CD4-positive, alpha-beta T cell treated with Interleukin-15 for 1 hour (primary cell): ENCODE data around the gene RSBN1L.
"Not testable (repeated sequence)": the region's sequence is repeated elsewhere in the genome, so short reads cannot be mapped to it uniquely, and the experiment has no call there.

Source experiments
- DNase-seq: peaks from one replicate; pipeline ENCODE4 v3.0.0-alpha.2; 2020

Gene RSBN1L

DNA sequence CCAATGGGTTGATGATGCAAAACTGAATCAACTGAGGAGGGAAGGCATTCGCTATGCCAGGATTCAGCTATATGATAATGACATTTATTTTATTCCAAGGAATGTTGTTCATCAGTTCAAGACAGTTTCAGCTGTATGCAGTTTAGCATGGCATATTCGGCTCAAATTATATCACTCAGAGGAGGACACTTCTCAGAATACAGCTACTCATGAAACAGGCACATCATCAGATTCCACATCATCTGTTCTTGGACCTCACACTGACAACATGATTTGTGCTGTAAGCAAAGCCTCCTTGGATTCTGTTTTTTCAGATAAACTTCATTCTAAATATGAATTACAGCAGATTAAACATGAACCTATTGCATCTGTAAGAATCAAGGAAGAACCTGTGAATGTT, 82.3 kb downstream of the RSBN1L start:
- DNase-seq, result no peak

DNA sequence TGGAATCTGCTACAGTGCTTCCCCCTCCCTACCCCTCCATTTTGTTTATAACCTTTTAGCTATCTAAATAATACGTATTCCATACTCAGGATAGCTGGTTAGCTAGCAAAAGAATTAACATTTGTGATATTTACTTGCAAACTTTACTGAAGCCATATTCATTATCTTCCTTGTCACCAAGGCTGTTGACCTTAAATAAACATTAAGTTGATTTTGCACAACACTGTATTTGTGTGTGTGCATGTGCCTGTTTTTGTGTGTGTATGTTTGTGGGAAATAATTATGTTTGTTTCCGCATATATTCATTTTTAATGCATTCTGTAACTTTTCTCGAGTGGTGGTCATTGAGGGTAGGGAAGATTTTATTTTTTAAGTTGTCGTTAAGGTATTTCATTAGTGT, 86.1 kb downstream of the RSBN1L start:
- DNase-seq, result no peak

DNA sequence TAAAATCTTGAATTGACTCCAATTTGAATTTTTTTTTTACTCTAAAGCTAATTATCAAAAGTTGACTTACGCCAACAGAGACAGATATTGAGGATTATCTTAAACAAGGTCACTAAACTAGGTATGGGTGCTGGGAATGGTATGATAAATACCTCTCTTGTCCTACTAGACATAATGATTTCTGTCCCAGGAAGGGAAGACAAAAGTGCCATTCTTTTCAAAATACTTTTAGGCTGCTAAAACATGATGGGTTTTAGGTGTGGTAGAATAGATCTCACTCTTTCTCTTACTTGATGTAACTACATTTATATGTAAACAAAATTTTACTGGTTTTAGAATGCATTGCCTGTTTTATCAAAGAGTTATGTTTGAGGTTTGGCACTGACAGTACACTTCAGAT, 86.9 kb downstream of the RSBN1L start:
- DNase-seq, result no peak

DNA sequence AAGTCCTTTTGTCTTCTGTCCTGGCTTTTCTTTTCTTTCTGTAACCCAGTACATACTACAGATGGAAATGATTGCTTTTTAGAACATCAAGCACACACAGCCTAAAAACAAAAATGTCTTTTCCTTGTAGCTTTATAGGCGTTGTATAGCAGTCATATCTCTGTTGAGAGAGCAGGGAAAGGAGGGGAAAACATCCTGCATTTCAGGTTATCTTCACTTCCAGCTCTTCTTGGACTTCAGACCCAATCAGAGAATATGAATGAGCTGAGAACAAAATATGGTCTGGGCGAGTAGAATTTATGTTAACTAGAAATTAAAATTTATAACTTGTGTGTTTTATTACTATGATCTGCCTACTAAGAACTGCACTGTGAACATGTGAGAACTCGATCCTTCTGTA, 87.3 kb downstream of the RSBN1L start:
- DNase-seq, result no peak

DNA sequence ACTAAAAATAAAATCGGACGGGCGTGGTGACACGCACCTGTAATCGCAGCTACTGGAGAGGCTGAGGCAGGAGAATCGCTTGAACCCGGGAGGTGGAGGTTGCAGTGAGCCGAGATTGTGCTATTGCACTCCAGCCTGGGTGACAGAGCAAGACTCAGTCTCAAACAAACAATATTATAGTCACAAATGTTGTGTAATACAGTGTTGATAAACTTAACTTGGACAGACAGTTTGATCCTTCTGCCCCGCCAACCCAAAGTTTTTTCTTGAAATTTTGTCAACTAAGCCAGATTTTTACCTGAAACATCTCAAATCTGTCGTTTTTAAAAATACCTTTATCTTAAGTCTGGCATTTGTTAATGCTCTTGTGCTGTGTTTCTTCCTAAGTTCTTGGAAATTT, 88.2 kb downstream of the RSBN1L start:
- not testable (repeated sequence) for DNase-seq

DNA sequence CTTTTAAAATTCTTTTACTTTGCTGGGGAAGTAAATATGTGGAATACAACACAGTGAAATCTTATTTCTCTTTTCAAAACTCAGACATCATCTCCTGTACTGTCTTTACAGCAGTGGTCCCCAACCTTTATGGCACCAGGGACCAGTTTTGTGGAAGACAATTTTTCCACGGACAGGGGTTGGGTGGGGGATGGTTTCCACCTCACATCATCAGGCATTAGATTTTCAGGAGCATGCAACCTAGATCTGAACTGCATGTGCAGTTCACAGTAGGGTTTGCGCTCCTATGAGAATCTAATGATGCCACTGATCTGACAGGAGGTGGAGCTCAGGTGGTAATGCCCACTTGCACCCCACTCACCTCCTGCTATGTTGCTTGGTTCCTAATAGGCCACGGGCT, 89.8 kb downstream of the RSBN1L start:
- no peak for DNase-seq

DNA sequence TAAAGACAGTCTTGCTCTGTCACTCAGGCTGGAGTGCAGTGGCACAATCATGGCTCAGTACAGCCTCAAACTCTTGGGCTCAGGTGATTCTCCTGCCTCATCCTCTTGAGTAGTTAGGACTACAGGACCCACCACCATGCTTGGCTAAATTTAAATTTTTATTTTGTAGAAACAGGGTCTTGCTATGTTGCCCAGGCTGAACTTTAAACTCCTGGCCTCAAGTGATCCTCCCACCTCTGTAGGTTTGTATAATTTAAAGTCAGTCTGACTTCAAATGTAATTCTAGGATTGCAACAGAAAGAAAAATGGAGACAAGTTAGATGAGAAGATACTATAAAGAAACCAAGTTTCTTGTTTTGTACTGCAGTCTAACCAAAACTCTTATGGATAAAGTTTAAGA, 90.5 kb downstream of the RSBN1L start:
- no peak for DNase-seq

DNA sequence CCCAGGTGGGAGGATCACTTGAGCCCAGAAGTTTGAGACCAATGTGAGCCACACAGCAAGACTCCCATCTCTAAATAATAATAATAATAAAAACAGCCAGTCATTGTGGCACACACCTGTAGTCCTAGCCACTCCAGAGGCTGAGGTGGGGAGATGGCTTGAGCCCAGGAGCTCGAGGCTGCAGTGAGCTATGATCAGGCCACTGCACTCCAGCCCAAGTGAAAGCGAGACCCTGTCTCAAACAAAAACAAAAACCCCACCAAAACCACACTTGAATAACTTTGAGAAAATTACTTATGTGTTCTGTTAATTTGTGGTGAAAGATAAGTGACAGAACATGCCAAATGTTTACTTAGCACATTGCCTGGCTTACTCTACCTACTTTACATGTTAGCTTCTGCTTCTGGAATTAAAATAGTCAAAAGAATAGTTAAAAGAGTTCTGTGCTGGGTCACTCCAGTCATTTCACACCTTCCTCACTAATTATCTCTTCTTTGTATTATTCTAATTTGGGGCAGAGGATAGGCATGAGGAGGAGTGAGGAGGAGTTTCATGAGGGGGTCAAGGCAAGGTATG, 92.2 kb downstream of the RSBN1L start:
- no peak for DNase-seq

DNA sequence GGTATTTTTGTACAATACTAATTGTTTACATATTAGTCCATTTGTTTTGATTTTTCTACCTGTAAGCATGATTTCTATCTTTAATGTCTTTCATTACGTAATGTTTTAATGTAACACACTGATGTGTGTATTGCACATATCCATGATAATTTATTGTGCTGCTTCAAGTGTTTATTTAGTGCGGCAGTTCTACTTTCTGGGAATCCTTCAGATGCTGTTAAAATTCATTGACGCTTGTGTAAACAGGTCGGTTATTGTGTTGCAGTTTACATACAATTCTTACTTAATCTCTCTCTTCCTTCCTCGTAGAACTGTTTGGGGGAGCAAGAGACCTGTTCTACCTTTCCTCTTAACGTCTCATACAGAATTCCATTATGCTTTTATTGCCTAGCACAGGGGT, 95.1 kb downstream of the RSBN1L start:
- no peak for DNase-seq

DNA sequence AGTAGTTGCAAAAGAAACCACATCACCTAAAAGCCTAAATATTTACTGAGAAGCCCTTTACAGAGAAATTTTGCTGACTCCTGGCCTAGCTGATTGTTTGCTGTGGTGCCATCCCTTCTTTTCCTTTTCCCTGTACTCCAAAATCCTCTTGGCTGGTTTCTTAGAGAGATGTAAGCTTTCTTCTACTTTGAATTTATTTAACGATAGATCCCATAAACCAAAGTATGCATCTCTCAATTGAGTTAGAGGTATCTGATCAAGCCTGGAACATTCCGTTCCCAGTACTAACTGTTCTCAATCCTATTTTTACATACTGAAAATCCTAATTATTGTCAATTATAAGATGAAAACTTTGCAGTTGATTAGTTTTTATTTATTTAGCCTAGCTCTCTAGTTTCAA, 95.7 kb downstream of the RSBN1L start:
- DNase-seq, result no peak

DNA sequence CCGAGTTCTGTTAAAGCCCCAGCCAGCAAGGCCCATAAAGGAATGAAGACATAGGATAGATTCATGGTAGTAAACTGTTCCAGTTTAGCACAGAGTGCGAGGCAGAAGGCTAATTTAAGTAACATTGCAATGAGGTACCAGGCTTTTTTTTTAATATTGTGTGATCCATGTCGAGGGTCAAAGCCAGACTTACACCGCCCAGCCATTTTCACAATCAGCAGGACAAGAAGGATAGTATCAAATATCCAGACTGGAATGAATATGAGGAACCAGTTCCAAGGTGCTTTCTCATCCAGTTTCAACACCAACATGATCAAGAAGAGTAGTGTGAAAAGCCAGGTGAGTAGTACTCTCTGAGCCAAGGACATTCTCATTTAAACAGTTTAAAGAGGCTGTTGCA, 97.7 kb downstream of the RSBN1L start:
- DNase-seq, result no peak

DNA sequence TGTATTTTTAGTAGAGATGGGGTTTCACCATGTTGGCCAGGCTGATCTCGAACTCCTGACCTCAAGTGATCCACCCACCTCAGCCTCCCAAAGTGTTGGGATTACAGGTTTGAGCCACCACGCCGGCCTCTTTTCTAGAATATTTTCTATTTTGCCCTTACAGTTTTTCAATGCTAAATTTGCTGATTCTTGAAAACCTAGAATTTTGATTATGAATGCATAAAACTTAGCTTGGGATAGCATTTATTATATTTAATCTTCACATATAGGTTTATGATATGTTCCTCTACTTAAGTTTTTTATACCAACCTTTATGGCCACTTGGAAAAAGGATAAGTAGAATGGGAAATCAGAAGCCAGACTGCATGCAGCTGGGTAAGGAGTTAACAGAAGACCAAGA, 99.8 kb downstream of the RSBN1L start:
- DNase-seq, result no peak

DNA sequence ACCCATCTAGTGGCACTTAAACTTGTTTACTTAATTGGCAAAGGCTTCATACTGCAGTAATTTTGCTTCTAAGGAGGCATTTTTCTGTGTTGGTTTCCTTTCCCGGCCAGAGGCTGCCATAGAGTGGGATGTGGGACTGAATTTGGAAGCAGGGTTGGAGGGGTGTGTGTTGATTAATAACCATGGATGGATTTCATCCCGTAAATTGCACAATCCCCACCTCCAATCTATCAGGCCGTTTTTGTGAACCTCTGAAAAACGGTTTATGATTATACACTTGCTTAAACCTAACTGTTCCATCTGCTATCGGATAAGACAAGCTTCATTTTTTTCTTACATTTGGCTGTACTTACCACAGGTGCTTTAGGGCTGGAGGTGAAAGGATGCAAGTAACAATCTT, 100.7 kb downstream of the RSBN1L start:
- DNase-seq, result no peak

DNA sequence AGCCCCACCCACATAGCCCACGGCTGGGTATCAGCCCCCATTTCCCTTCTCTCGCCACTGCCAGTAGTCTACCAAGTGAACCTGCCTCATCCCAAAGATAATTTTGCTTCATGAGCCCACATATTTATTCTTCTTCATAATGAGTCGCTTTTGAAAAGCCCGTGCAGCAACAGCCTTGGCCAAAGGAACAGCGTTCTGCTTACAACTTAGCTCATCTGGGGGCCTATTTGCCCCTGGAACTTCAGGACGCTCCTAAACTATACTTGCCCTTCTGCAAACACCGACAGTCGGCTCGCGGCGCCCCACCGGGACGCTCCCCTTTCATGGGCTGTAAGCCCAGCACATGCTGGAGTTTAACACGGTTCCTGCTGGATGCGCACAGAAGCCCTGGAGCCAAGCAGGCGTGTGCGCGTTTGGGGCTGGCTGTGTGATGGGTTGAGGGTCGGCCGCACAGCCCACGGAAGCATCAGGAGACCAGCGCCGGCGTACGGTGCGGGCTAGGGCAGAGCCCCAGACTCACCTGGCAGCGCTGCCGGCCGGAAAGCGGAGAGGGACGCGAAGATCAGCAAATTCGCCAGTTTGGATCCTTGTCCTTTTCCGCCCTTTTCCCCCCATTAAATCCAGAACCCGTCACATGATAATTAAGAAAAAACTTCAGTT, 101.6 kb downstream of the RSBN1L start:
- no peak for DNase-seq

DNA sequence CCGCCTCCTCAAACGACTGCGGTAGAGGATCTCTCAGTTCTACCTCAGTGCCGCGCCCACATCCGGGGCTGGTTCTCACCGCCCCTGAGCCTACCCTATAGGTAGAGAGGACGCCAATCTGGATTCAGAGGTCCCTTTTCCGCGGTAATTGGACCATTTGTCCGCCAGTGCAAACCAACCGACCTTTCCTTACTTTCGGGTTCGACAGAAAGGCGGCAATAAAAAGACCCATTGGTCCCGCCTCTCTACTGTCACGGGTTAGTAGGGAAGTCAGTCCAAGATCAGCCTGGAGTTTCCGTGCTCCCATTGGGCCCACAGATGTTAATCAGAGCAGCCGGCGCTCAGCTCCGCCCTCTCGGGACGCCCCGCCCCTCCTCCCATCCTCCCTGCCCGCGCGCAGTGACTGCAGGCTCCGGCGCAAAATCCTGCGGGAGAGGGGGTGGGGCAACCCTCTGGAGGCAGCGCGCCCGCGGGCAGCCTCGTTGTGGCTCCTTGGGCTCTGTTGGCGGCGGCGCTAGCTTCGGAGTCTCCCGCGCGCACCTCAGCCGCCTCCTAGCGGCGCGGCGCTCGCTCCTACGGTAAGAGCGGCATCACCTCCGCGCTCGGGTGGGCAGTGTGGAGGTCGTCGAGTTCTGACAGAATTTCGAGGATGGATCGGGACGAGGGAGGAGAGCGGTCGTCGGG, 102.3 kb downstream of the RSBN1L start, which contains the start of the genes PHTF2 and TMEM60:
Gene PHTF2, plus strand, starts transcription at position 380 of the 684 bp plus-strand sequence.
Gene TMEM60, minus strand, starts transcription at position 41 of the 684 bp plus-strand sequence. CDS start 4,061 bp downstream, outside the sequence.
- peak; percentile 95 for DNase-seq

DNA sequence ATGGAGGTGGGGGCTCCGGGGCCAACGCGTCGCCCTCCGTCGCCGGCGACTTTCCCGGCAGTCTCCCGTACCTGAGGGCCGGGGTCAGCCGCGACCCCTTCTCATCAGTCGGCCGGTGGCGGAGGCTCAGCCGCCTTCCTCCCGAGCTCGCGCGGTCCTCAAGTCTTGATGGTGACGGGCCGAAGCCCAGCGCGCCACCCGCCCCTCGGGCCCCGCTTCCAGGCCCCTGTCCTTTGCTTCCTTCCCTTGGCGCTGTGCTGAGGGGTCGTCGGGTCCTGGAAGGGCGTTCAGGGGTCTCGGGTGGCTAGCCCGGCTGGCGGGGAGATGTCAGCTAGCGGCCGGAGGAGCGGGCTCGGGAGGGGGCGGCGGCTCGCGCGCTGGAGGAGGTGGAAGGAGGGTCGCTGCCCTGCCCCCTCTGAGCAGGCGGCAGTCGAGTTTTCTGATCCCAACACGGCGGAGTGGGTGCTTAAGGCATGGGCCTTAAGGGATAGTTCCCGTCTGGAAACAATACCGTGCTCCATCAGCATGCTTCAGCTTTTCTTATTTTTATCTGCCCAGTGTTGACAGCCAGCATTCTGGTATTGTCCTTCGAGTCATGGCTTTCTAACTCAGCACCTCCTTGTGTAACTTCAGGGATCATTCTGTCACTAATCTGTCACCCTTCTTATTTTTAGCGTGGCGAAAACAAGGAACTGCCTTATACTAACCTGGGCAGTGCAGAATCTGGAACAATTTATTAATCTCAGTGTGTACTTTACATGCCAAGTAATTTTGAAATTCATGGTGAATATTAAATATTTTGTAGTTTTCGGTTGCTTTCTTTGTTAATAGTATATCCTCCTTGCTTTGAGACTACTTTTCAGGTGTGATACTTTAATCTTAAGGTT, 103.1 kb downstream of the RSBN1L start:
- no peak for DNase-seq

DNA sequence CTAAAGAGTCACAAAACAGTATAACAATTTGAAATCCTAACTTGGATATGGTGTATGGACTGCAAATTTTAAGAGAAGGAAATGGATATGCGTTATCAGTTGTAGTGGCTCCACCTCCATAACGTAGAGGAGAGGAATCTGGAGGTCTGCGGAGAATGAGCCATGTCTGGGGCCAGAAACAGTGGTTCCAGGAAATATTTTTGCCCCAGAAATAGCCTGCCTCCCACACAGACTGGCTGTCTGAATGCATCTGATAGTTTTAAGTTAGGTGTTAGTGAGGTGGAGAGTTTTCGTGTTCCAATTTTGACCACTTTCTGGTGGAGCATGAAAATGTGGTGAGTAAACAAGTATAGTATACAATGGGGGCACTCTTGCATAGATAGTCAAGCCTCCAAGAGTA, 103.9 kb downstream of the RSBN1L start:
- DNase-seq, result no peak

DNA sequence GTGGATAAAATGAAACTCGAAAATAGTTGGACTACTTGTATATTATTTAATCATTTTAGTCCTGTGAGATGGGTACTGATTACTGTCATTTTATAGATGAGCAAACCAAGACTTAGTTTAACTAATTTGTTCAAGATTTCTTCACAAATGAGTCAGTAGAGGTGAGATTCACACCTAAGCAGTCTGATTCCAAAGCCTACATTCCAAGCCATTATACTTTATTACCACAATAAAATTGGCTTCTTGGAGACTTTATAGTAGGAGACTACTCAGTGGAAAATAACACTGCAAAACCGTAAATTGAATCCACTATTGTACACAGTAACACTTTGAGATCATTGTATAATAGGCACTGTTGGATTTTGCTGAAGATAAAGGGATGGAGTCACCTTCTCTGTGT, 104.5 kb downstream of the RSBN1L start:
- no peak for DNase-seq

DNA sequence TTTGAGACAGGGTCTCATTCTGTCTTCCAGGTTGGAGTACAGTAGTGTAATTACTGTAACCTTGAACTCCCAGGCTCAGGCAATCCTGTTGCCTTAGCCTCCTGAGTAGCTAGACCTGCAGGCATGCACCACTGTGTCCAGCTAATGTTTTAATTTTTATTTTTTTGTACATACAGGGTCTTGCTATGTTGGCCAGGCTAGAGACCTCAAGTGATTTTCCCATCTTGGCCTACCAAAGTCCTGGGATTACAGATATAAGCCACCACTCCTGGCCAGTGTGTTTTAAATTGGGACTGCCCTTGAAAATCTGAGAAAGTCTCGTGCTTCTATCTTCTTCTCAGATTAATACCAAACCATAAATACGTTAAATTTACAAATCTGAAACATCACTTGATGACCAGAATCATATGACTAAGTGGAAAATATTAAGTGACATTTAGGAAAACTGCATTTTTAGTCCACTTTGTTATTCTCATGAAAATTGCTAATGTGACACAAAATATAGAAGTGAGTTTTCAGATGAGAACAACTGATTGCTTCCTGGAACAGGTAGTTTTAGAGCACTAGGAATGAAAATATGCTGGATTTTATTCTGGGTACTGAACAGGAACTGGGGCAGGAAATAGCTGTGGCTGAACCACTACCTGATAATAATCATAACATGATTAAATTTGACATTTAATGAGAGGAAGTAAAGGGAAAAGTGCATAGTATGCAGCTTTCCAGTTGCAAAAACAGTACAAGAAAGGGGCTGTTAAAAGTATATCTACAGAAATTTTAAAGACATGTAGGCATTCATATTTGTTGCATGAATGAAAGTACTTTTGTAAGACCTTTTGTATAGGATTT, 106.5 kb downstream of the RSBN1L start:
- no peak for DNase-seq

DNA sequence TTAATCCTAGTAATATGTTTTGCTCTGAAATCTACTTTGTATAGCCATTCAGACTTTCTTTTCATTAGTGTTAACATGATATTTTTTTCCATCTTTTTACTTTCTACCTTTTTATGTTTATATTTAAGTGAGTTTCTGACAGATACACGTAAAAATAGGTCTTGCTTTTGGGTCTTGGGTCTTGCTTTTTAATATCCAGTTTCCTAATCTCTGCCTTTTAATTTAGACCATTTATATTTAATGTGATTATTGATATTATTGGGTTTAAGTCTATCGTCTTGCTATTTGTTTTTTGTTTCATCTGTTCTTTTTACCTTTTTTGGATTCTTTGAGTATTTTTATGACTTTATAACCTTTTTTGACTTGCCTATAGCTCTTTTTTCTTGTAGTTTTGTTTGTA, 110.2 kb downstream of the RSBN1L start:
- no peak for DNase-seq

DNA sequence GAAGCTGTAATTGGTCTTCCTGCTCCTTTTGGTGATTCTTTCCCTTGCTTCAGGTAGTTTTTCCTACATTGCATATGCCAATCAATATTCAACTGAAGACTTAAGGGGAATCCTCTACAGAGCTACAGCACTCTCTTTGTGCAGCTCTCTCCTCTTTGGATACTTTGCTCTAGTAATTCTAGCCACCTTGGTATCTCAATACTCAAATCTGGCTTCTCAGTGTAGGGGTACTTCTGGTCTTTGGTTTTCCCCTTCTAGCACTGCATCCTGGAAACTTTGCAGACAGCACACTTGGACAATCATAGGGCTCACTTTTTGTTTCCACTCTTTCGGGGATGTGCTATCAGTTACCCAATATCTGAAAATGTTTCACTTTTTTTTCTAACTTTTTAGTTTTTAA, 112.3 kb downstream of the RSBN1L start:
- DNase-seq, result no peak

DNA sequence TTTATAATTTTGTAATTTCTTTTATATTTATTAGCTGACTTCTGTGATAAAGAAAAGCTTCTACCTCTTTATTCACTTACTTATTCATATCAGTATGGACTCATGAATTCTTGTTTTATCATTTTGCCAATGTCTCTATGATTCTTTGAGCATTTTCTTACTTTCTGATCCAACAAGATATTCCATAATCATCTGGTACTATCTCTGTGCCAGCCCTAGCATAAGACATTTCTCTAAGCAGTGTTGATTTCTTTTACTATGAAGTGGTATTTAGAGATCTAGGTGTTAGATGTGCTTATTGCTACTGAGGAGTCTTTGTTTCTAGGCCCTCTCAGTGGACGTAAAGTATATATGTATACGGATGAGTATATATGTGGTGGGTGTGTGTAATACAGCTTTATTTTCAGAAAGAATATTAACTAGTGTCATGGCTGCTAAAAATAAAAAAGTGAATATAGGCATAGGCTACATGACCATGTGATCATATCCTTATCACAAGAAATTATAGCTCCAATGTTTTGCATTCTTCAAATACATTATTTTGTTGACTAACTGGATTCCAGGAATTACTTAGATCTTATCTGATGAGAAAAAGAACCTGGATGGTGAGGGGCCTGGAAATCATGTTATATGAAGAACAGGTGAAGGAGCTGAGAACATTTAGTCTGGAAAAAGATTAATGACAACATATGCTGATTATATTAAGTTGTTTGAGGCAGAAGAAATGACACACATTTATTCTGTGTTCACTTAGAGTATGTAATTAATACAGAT, 115.4 kb downstream of the RSBN1L start:
- DNase-seq, result no peak
